HG02884 (cell line): ENCODE results near the gene ARHGAP26.

Experiments used
- ATAC-seq: cut with Tn5 transposase; IDR thresholded peaks from one replicate; pipeline ENCODE4 v1.9.1; 2021; ENCODE audit warnings: mild to moderate bottlenecking, moderate library complexity; ENCODE audit not compliant: unreplicated experiment

The ARHGAP26 gene

DNA sequence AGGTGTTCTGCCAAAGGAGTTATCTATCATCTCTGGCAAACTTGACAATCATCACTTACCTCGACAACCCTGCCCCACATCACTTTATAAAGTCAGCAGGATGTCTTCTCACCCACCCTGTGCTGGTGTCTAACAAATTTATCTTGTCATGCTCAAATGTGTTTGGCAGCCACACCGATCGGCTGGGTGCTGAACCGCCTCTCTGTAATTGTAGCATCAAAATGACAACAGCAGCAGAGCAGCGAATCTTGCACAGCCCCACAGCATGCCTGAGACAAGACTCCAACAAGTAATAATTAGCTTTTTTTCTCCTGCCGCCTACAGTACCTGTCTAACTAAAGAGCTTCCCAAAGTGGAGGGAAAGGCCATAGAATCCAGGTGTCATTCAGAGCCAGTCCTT is 457.1 kb downstream of the ARHGAP26 start:
- ATAC-seq: no peak

DNA sequence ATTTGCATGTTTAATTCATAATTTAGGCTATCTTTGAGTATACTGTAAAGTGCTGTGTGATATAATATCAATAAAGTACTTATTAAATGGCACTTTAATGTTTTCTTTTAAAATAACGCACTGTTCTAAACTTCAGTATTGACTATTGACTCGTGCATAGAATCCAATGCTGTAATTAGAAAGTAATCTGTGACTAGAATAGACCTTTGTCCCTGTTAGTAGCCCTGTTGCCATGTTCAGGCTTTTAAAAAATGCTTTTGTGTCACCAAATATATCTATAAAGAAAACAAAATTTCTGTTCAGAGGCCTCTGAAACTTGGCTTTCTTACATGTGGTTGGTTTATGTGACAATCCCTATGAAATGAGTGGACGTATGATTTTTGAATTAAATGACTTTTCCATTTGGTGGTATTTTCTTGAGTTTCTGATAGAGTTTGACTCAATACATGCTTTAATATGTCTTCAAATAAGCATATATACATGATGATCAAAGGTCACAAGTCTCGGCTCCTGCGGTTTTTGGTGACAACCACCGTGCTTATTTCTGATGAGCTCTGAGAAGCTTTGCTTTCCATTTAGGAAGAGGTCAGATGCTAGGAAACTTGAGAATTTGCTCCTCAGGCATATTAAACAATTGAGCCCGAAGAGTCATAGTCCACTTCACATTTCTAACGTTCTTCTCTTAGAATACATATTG is 458.6 kb downstream of the ARHGAP26 start:
- no peak for ATAC-seq

DNA sequence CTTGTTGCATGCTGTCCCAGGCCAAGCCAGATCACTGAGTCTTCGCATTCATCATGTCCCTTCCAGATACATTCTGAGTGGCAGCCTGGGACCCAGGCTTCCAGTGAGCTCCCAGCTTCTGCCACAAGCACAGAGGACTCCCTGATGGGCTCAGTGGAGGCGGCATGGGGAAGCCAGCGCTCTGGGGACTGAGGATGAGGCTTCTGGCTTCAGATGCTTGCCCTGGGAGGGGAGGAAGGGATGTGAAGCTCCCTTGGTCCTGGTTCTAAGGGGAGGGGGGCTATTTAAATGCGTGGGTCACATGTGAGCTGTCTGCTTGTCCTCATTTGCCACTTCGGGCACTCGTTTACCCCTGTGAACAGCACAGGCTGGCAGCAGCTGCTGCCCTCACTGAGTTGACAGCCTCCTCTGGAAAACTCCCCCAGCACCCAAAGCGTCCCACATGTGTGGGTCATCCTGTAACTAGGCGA is 459.3 kb downstream of the ARHGAP26 start:
- ATAC-seq: peak; percentile 38

DNA sequence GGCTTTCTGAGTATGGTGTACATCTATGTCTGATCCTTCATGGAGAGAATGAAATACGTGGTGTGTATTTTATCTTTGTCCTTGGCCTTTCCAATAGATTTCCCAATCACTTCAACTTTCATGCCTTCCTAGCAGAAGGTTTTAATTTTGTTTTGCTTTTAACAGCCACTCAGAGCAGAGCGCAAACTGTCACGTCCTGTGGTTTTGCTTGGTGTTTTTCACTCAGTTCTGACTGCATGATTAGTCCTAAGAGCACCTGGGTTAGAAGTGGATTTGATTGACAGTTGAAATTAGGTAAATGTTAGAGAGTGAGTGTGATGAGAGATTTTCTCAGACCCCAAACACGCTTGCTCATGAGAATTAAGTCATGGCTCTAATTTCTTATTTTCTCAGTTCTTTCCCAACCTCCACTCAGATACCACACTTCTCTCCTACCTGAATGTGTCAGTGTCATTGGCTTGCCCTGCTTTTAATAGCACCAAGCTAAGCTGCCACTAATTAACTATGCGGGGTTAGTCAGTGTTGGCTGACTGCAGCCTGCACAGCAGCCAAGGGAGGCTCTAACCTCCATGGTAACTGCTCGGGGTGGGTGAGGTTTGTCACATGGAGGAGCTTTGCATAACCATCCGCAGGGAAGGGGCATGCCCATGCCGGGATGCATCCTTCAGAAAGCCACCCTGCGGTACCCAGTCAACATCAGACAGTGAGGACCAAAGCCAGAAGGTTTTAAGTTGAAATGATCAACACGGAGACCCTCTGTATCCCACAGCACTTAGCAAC is 459.9 kb downstream of the ARHGAP26 start:
- ATAC-seq: peak; percentile 95

DNA sequence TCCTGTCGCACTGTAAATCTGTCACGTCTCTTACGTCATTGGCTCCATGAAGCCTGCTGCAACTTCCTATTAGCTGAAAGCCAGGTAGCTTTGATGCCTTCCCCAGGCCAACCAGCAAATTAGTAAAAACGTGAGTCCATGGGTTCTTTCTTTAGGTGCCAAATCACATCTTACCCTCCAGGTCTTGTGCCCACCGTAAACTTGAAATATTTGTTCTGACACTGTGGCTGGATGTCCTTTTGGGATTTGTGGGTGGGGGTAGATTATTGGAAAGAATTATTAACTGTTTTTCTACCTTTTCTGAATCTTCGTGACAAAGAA is 460.5 kb downstream of the ARHGAP26 start:
- ATAC-seq: no peak

DNA sequence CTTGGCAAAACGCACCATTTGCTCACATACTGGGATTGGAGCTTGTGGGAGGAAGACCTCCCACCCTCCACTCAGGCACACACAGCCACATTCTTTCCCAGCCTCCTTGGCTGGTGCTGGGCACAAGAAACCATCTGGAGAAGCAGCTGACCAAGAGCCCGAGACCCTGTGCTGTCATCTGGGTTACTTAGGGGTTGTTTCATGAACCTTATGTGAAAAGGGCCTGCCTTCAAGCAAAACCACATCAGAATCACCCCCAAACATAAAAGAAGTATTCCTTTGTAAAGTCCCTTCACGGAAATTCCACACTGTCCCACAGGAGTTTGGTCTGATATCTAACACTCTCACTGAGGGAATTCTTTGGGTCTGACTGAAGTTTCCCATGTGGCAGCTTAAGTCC is 461.2 kb downstream of the ARHGAP26 start:
- no peak for ATAC-seq

DNA sequence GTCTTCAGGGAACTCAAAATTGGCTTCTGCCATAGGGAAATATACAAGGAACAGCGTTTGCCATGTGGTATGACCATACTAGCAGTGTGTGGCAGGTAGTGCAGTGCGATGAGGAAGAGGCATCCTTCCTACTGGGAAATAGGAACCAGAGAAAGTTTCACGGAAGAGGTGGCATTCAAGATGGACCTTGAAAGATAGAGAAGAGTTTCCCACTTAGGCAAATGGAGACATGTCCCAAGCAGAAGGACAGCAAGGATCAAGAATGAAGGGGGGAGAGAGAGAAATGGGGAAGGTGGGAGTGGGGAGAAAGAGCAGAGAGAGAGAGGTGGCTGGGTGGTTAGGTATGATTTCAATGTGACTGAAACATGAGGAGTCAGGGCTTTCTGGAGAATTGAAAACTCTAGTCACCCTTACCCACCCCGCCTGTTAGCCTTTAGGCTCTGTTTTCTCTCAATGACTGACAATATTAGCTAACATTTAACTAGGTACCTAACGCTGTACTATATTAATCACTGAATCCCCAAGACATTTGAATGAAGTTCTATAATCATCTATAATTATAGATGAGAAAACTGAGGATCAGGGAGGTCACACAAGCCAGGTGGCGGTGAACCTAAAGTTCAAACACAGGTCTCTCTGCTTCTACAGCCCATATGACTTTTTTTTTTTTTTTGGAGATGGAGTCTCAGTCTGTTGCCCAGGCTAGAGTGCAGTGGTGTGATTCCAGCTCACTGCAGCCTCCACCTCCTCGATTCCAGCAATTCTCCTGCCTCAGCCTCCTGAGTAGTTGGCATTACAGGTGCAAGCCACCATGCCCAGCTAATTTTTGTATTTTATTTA is 462.0 kb downstream of the ARHGAP26 start:
- no peak for ATAC-seq

DNA sequence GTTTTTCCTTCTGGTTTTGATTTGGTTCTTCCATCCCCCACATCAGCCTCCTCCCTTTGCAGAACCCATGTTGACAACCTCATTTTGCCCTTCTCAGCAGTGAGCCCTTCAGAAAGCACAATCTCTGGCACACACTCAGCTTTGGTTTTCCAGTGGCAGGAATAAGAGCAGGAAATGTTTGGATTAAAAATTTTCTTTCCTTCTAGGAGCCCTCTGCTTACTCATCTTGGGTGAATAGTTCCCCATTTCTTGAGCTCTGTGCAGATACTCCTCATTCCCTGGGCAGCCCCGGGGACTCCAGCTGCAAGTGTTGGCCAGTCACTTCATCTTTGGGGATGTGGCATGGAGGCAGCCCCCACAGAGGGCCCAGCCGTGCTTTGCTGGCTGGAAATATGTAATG is 462.9 kb downstream of the ARHGAP26 start:
- no peak for ATAC-seq

DNA sequence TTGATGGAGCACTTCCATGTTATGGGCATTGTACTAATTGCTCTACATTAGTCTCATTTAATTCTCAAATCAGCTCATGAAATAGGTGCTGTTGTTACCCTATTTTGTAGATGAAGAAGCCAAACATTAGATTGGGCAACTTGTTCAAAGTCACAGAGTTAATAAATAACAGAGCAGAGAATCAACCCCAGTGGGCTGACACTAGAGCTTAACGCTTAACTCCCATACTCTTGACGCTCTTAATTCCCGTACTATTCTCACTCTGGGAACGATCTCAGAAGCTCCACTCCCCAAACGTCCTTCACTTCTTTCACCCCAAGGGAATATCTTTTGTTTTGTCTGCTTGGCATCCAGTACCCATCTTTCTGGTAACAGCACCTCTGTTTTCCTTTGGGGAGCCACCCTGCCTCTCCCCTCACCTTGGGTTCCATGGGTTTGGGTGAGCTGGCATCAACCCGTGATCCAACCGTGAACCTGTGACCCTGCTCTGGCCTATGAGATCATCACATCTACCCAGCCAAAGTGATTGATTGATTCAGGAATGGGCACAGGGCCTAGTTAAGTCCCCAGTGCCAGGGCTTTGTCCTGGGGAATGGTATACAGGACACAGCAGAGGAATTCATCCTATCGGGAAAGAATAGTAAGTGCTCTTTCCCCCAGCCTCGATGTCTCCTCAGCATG is 464.1 kb downstream of the ARHGAP26 start:
- ATAC-seq: no peak

DNA sequence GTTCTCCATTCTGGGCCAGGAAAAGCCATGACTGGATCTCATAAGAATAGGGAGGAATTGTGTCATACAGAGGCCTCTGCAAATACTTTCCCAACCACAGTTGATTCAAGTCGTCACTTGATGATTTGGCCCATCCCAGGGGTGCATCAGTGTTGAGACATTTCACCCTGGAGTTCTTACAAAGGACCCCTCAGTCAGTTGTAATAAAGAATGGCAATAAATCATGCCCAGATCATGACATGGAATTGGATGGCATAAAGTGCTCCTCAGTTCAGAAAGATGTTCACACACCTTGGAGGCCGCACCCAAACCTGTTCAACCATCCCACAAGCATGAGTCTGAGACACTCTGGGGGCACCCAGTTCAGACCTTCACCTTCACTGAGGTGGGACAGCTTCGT is 465.2 kb downstream of the ARHGAP26 start:
- no peak for ATAC-seq

DNA sequence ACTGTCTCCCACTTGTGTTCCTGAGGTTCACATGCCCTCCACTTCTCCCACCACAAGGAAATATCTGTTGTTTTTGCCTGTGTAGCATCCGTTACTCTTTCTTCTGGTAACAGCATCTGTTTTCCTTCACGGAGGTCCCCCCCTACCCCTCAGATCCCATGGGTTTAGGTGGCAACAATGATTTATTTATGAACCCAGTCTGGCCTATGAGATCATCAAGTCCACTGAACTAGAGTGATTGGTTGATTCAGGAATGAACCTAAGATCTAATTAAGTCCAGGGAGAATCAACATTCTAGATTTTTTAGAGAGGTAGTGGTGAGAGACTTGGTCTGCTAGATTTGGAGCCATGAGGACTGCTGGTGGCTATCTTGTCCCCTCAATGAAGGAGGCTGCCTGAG is 466.5 kb downstream of the ARHGAP26 start:
- ATAC-seq: no peak

DNA sequence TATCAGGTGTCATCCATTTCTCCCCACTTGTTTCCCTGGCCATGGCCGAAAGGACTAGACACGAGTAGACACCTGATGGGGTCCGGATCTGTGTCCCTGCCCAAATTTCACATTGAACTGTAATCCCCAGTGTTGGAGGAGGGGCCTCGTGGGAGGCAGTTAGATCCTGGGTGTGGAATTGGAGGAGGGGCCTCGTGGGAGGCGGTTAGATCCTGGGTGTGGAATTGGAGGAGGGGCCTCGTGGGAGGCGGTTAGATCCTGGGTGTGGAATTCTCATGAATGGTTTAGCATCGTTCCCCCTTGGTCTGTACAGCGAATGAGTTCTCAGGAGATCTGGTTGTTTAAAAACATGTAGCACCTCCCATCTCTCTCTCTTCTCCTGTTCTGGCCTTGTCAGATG is 467.5 kb downstream of the ARHGAP26 start:
- no peak for ATAC-seq

DNA sequence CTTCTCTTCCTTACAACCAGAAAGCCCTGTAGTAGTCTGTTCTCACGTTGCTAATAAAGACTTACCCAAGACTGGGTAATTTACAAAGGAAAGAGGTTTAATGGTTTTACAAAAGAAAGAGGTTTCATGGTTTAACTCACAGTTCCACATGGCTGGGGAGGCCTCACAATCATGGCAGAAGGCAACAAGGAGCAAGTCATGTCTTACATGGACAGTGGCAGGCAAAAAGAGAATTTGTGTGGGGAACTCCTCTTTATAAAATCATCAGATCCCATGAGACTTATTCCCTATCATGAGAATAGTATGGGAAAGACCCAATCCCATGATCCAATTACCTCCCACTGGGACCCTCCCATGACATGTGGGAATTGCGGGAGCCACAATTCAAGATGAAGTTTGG is 468.4 kb downstream of the ARHGAP26 start:
- ATAC-seq: no peak

DNA sequence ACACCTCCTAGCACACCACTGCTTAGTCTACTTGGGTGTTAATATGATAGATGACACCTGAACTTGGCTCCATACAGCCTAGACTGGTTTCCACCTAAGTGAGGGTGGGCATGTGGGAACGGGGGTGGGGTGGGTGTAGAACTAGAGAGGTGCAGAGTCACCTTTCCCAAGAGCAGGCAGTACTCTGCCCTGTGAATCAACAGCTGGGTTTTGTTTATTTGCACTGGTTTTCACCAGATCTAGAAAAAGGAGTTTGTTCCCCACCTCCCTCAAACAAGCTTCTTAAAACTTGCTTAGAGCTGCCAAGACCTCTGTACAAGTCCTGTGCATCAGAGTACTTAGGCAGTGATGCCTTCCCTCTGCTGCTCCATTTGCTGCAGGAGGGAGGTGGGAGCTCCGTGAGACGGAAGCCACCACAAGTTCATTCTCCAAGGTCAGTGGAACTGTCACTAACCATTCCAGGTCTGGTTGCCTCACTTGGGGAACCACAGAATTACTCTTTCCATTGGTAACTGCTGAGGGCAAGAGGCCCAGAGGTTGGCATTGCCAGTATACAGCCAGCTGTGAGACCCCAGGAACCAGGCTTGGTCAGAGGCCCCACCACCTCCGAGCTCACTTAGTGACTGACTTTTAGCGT is 469.8 kb downstream of the ARHGAP26 start:
- no peak for ATAC-seq

DNA sequence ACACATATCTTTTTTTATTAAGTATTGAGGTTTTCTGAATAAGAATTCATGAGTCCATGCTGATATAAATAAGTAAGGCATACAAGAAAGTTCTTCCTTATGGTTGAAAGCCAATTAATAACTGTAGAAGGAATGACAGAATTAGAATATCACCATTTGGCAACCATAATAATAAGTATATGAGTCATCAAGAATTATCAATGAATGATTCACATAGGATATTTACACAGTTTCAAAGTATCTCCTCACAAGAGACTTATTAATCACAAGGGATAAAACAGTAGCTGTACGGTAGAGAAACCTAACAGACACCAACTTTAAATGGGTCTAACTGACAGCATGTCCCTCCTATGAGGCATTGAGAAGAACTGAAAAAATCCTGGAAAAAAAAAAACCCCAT is 471.7 kb downstream of the ARHGAP26 start:
- no peak for ATAC-seq

DNA sequence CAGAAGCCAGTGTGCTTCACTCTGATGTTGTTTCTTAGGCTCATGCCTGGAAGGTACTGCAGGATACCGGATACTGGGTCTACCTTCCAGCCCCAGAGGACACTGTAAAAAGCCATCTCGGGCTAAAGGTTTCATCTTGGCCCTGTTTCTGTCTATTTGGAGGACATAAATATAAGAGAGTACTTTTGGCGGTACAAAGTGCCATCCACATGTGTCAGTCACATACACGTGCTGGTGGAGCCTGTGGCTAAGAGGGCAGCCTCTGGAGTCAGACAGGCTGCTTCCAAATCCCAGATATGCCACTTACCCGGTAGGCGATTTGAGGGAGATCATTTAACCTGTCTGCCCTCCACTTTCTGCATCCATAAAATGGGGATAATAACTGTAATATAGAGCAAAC is 472.9 kb downstream of the ARHGAP26 start:
- no peak for ATAC-seq

DNA sequence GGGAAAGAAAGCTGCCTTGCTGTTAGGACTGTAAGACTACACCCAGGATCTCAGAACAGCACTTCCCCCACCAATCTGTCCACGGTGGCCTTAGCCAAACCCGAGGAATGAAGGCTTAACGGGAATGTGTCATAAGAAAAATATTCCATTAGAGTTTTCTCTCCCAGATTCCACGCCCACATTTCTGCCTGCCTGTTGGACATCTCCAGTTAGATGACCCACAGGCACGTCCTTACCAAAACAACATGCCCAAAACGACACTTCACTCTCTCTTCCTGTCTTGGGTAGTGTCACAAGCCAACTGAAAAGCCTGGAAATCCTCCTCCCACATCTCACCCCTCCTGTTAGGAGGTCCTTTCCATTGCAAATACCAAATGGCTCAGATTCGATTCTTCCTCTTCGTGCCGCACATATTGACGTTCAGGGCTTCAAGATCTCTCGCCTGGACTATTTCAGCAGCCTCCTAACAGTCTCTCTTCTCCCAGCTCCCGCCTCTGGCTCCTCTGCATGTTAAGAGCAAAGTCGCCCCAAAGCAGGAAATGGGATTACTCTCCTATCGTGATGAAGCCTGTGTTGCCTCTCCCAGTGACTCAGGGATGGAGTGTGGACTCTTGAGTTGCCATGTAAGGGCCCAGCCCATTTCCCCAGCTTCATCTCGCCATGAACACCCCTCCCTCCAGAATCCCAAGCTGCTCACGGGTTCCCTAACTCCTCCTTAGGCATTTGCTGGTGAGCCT is 474.0 kb downstream of the ARHGAP26 start:
- no peak for ATAC-seq

DNA sequence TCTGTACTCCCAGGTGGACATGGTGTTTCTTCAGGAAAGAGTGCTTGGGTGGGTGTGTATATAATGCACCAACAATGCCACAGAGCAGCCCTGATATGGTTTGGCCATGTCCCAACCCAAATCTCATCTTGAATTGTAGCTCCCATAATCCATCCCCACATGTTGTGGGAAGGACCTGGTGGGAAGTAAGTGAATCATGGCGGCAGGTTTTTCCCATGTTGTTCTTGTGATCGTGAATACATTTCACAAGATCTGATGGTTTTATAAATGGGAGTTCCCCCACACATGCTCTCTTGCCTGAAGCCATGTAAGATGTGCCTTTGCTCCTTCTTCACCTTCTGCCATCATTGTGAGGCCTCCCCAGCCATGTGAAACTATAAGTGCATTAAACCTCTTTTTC is 474.8 kb downstream of the ARHGAP26 start:
- no peak for ATAC-seq

DNA sequence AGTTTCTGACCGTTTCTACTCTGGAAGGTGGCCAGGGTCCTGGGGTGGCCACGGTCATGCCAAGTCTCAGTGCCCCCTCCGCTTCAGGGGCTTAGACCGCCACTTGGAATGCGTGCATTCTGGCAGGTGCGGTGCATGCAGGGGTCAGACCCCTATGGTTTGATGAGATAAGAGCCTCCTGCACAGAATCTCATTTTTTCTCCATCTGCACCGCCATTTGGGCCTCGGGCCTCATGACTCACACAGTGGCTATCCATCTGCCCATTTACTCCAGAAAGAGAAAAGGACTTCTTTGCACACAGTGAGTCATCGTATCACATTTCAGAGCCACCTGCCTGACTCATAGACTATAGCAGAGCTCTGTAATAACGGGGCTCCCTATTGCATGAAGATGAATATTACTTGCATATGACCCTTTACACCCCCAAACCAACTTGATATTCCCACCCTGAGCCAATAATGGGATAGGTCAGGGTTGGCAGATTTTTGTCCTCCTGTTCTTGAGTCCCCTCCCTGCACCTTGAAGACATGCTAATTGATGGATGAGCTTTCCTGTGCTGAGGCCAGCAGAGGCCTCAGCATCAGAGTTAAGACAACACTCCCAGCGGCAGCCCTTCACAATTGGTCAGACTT is 475.9 kb downstream of the ARHGAP26 start:
- no peak for ATAC-seq
